RWPE1 (cell line): ENCODE measurements around the gene RUNDC1.

Source experiments
- CTCF ChIA-PET: fragments of 350-600 bp; sonication (Branson Sonifier 250); formaldehyde crosslinking; extraction: SDS; loops from one replicate; lab custom pipeline; 2021; lab: Yijun Ruan, JAX
- POLR2A ChIA-PET: fragments of 400-600 bp; formaldehyde crosslinking; extraction: SDS; loops from one replicate; lab custom pipeline; 2020; ENCODE audit warnings: antibody characterized with exemption; ENCODE audit not compliant: low non-redundant PET; lab: Yijun Ruan, JAX
- DNase-seq: peaks from one replicate; pipeline ENCODE4 v3.0.0; 2012; ENCODE audit warnings: low spot score
- H3K27ac ChIP-seq: fragments of 450-650 bp; 2 replicates; pipeline ENCODE4 v1.5.1; 2017
- TF ChIP-seq, protein P1 (sequence below): fragments of 450-650 bp; conservative IDR thresholded peaks from 2 replicates; pipeline ENCODE4 v1.5.1; 2017; ENCODE audit warnings: low read depth, mild to moderate bottlenecking

The RUNDC1 gene

DNA sequence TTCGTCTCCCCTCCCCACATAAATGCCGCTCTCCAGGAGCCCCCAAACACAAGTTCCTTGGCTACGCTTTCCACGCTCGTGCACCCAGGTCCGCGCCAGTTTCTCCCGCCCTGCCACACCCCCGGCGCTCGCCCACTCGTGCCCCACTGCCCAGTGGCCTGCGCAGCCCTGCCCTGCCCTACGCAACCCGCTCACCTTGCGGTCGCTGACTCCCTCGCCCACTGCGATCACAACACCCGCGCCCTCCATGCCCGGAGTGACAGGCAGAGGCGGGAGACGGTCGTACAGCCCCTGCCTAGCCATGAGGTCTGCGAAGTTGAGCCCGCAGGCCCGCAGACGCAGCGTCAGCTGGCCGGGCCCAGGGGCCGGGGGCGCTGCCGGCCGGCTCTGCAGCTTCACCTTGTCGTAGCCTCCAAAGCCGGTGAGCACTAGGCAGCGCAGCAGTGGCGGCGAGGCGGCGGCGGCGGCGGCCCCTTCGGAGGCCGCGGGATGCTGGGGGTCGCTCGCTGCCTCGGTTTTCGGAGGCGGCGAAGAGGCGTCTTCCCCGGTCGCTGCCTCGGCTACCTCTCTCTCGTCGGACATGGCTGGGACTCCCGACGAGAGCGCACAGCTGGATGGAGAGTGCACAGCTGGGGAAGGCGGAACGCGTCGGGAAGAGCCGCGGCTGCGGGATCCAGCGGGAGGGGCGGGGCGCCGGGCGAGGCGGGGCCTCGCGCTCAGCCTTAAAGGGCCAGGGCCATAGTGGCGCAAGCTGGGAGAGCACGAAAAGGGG is 41.6 kb downstream of the RUNDC1 start, which contains the start of gene VAT1:
Gene VAT1 (minus strand): TSS at position 645 of the 772 bp plus-strand sequence. CDS start 63 bp downstream, at position 582.
- peak; percentile 81 for DNase-seq
- peak within 1 kb of the TSS; percentile 91 for H3K27ac ChIP-seq
- ChIA-PET CTCF (interaction anchor here (0.6 kb wide), 2 partner anchors 90 to 156 kb away, joined by 3 read pairs; no protein-coding TSS in a partner anchor), POLR2A (interaction anchor here (0.5 kb wide), 1 partner anchor 136 kb away, joined by 5 read pairs; no protein-coding TSS in a partner anchor)
- TF ChIP-seq, protein P1, sequence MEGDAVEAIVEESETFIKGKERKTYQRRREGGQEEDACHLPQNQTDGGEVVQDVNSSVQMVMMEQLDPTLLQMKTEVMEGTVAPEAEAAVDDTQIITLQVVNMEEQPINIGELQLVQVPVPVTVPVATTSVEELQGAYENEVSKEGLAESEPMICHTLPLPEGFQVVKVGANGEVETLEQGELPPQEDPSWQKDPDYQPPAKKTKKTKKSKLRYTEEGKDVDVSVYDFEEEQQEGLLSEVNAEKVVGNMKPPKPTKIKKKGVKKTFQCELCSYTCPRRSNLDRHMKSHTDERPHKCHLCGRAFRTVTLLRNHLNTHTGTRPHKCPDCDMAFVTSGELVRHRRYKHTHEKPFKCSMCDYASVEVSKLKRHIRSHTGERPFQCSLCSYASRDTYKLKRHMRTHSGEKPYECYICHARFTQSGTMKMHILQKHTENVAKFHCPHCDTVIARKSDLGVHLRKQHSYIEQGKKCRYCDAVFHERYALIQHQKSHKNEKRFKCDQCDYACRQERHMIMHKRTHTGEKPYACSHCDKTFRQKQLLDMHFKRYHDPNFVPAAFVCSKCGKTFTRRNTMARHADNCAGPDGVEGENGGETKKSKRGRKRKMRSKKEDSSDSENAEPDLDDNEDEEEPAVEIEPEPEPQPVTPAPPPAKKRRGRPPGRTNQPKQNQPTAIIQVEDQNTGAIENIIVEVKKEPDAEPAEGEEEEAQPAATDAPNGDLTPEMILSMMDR = no peak

DNA sequence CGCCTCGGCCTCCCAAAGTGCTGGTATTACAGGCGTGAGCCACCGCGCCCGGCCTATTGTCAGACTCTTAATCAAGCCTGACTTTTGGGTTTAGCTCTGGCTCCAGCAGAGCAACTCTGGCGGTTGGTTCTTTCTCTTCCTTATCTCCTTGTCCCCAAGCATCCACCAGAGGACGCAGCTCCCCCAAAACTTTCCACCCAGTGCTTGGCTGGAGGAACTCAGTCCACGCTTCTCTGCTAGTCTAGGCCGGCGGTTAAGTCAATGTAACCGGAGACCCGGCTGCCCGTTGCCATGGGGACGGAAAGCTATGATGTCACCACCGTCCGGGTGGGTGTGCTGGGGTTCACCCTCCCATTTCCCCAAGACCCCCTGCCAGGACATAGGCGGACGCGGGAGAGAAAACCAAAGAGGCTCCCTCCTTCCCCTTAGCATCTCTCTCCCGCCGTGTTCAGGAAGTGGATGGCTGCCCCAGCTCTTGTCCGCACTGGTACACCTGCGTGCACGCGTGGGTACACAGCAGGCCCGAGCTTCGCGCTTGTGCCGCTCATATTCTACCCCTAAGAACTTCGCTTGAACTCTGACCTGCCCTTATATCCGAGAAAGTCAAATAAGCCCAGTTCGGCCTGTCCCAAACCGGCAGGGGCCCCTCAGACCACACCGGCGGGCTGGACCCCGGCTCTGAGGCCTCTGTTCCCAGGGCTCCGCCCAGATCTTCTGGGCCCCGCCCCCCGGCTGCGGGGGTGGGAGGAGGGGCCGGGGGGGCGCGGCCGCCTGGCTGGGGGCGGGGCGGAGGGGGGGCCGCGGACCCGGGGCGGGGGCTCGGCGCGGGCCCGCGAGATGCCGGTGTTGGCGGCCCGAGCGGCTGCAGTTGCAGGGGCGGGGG is 44.3 kb downstream of the RUNDC1 start, which contains the start of gene RND2:
Gene RND2 (plus strand): TSS at position 825 of the 883 bp plus-strand sequence. CDS start 117 bp downstream, outside the sequence.
- TF ChIP-seq, protein P1 = peak; percentile 77
- peak within 1 kb of the TSS; percentile 51 for H3K27ac ChIP-seq
- ChIA-PET CTCF (interaction anchor here (0.6 to 0.7 kb wide), 5 partner anchors 9 to 414 kb away, joined by 3 to 5 read pairs (median 3); no protein-coding TSS in a partner anchor), POLR2A (interaction anchor here (0.6 kb wide), 1 partner anchor 159 kb away, joined by 3 read pairs; no protein-coding TSS in a partner anchor)
- DNase-seq = peak; percentile 82

DNA sequence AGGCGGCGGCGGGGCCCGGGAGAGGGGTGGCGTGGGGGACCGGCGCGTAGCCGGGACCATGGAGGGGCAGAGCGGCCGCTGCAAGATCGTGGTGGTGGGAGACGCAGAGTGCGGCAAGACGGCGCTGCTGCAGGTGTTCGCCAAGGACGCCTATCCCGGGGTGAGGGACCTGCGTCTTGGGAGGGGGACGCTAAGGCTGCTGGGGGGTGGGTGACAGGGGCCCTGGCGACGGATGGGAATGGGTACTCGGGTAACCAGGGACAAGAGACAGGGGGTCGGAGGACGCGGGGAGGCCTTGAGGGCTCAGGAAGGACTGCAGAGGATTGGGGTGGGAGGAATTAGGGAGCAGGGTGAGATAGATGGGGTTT is 44.9 kb downstream of the RUNDC1 start:
- POLR2A ChIA-PET = no interaction called here
- TF ChIP-seq, protein P1 = no peak
- CTCF ChIA-PET = no interaction called here
- H3K27ac ChIP-seq = no peak overlapping the region; the same call in 1 of the 2 replicates
- no peak for DNase-seq

DNA sequence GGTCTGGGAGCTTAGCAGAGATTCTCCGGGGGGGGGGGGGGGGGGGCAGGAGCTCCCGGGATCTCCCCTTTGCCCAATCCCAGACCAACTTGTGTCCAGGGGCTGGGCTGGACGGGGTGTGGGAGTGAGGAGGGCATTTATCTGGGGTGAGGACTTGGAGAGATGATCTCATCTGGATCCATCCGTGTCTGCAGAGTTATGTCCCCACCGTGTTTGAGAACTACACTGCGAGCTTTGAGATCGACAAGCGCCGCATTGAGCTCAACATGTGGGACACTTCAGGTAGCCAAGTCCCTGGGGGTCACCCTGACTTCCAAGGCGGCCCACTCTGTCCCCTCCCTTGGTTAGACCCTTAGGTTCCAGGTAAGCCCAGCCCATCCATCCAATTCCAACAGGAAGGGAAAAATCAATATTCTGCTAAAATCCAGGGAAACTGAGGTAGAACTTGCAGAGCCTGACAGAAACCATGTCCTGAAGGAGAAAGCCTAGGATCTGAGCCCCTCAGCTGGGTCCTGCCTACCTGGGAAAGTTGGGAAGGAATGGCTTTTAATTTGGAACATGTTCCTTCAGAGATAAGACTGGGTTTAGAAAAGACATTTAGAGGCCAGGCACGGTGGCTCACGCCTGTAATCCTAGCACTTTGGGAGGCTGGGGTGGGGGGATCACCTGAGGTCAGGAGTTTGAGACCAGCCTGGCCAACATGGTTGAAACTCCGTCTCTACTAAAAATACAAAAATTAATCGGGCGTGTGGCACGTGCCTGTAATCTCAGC is 45.6 kb downstream of the RUNDC1 start:
- POLR2A ChIA-PET = no interaction called here
- TF ChIP-seq, protein P1 = no peak
- peak overlapping the region; percentile 30 for H3K27ac ChIP-seq
- CTCF ChIA-PET = no interaction called here
- no peak for DNase-seq

DNA sequence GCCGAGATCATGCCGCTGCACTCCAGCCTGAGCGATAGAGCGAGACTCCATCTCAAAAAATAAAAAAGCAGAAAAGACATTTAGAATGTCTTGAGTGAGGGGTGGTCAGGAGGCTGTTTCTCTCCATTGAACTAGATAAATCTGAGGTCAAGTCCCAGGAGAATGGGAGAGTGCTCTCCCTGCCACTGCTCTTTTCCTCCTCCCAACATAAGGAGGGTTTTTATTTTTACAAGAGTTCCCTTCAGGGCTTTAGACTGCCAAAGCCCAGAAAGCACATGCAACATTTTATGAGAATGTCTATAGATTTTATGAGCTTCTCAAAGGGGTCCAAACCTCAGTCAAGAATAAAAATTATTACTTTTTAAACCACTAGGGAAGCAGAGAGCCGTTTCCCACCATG is 46.2 kb downstream of the RUNDC1 start:
- POLR2A ChIA-PET = no interaction called here
- TF ChIP-seq, protein P1 = no peak
- no peak for DNase-seq
- CTCF ChIA-PET = no interaction called here
- peak overlapping the region; percentile 30 for H3K27ac ChIP-seq
